ENCODE results near the gene BCKDHB.

DNA sequence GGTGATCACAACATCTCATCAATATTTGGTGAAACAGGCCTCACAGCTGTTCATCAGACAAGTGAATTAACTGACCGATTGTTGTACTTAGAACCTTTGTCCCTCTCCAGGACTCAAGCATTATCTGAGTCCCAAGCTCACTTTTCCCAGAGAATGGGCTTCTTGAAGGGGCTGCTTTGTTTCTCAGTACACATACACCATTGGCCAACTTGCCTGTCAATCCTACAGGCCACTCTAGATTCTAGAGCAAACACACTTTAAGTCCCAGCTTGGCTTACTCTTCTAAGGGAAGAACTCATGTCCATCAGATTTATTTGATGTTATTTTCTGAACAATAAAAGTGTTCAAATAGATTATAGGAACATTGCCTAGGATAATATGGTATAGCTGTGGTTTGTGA lies 249.5 kb downstream of the BCKDHB start:
- TF ChIP-seq, protein P1, sequence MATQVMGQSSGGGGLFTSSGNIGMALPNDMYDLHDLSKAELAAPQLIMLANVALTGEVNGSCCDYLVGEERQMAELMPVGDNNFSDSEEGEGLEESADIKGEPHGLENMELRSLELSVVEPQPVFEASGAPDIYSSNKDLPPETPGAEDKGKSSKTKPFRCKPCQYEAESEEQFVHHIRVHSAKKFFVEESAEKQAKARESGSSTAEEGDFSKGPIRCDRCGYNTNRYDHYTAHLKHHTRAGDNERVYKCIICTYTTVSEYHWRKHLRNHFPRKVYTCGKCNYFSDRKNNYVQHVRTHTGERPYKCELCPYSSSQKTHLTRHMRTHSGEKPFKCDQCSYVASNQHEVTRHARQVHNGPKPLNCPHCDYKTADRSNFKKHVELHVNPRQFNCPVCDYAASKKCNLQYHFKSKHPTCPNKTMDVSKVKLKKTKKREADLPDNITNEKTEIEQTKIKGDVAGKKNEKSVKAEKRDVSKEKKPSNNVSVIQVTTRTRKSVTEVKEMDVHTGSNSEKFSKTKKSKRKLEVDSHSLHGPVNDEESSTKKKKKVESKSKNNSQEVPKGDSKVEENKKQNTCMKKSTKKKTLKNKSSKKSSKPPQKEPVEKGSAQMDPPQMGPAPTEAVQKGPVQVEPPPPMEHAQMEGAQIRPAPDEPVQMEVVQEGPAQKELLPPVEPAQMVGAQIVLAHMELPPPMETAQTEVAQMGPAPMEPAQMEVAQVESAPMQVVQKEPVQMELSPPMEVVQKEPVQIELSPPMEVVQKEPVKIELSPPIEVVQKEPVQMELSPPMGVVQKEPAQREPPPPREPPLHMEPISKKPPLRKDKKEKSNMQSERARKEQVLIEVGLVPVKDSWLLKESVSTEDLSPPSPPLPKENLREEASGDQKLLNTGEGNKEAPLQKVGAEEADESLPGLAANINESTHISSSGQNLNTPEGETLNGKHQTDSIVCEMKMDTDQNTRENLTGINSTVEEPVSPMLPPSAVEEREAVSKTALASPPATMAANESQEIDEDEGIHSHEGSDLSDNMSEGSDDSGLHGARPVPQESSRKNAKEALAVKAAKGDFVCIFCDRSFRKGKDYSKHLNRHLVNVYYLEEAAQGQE (IDR thresholded peaks at IDR 0.05; ENCODE audit: low read depth) = no peak
- TF ChIP-seq, protein P2, sequence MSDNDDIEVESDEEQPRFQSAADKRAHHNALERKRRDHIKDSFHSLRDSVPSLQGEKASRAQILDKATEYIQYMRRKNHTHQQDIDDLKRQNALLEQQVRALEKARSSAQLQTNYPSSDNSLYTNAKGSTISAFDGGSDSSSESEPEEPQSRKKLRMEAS (IDR thresholded peaks at IDR 0.05) = no peak

Measured in Ishikawa (cell line).